Prostate gland (tissue), 2 donors: Measurements from ENCODE around the gene WDFY2. TPM values are rescaled to one million over a fixed set of nuclear protein-coding genes. Genes with fewer than 3 reads are reported as not detected.

Source experiments
- DNase-seq: peaks from one replicate; pipeline ENCODE4 v3.0.0-alpha.2; 2019; ENCODE audit warnings: low spot score
- H3K27ac ChIP-seq, 2 donors: fragments of 200-600 bp; sonication (generic); 2 replicates each; pipeline ENCODE4 v1.5.1; 2017 to 2019
- H3K27me3 ChIP-seq: fragments of 200-600 bp; sonication (generic); replicated peaks from 2 replicates; pipeline ENCODE4 v1.5.1; 2019; ENCODE audit not compliant: insufficient read depth
- H3K36me3 ChIP-seq, 2 donors: fragments of 200-600 bp; sonication (generic); 1 replicate in 1 of 2; 2 replicates in 1 of 2; pipeline versions ENCODE4 v1.5.1 to v1.8.1; 2017 to 2019
- H3K4me1 ChIP-seq: fragments of 200-600 bp; sonication (generic); replicated peaks from 2 replicates; pipeline ENCODE4 v1.5.1; 2019
- H3K4me3 ChIP-seq, 2 donors: fragments of 200-600 bp; sonication (generic); 2 replicates each; pipeline ENCODE4 v1.5.1; 2017 to 2019
- H3K9me3 ChIP-seq: fragments of 200-600 bp; sonication (generic); 2 replicates; pipeline ENCODE4 v1.5.1; 2017
- POLR2A ChIP-seq: fragments of 450-650 bp; IDR thresholded peaks from one replicate; pipeline ENCODE4 v1.6.1; 2016; ENCODE audit warnings: antibody characterized with exemption, mild to moderate bottlenecking
- POLR2AphosphoS5 ChIP-seq: sonication (generic); formaldehyde crosslinking; IDR thresholded peaks from one replicate; pipeline ENCODE4 v1.6.1; 2017; ENCODE audit warnings: antibody characterized with exemption
- WGBS: methylation state at CpG from one replicate; pipeline ENCODE4 v1.1.5; 2018; 5-methylcytosine and 5-hydroxymethylcytosine counted together
- intact Hi-C: fragments of 100-400 bp; cut with DNase I; formaldehyde crosslinking; loops from one replicate; pipeline ENCODE4 v1.14.2; 2022
- total RNA-seq, 2 donors: library from RNA; depleted of rRNA; stranded (reverse); fragments of >200 nt; gene quantifications; one replicate each; pipeline ENCODE4 v1.1.0, GENCODE V29; 2016
- TF ChIP-seq, protein P1 (sequence below), 4 experiments: fragments of 200-600 bp in 2 of 4; fragments of 450-650 bp in 2 of 4; sonication (generic) in 2 of 4; IDR thresholded peaks; 1 replicate in 3 of 4; 2 replicates in 1 of 4; pipeline ENCODE4 v1.5.1; 2016 to 2019; ENCODE audit warnings: antibody characterized with exemption in 4 of 4, mild to moderate bottlenecking in 2 of 4, moderate library complexity in 2 of 4

The WDFY2 gene
- total RNA-seq, 2 donors from 2014 or later = 7.9 to 23.2 TPM

- H3K9me3 ChIP-seq = no peaks in the 10 kb centered on the region
- H3K27me3 ChIP-seq = no peaks in the 10 kb centered on the region
- intact Hi-C loops = no loop called here
- peak; percentile 19 for DNase-seq
- WGBS = 45% methylated on average over 7 of the region's 7 CpGs
- no peaks in the 10 kb centered on the region for H3K4me1 ChIP-seq
- H3K36me3 ChIP-seq = no peaks in the 10 kb centered on the region
- H3K27ac ChIP-seq = no peak overlapping the region
- TF ChIP-seq POLR2A (no peak), POLR2AphosphoS5 (peak; percentile 12)
- TF ChIP-seq, protein P1, sequence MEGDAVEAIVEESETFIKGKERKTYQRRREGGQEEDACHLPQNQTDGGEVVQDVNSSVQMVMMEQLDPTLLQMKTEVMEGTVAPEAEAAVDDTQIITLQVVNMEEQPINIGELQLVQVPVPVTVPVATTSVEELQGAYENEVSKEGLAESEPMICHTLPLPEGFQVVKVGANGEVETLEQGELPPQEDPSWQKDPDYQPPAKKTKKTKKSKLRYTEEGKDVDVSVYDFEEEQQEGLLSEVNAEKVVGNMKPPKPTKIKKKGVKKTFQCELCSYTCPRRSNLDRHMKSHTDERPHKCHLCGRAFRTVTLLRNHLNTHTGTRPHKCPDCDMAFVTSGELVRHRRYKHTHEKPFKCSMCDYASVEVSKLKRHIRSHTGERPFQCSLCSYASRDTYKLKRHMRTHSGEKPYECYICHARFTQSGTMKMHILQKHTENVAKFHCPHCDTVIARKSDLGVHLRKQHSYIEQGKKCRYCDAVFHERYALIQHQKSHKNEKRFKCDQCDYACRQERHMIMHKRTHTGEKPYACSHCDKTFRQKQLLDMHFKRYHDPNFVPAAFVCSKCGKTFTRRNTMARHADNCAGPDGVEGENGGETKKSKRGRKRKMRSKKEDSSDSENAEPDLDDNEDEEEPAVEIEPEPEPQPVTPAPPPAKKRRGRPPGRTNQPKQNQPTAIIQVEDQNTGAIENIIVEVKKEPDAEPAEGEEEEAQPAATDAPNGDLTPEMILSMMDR (IDR thresholded peaks at IDR 0.05) = no peak
- no peak overlapping the region for H3K4me3 ChIP-seq
Measured at GRCh38 chr13:51556740-51557139, 27.5 kb upstream of the WDFY2 start.

GRCh38 chr13:51557438-51557837, 26.8 kb upstream of the WDFY2 start:
- Histone ChIP-seq H3K36me3 (no peaks in the 10 kb centered on the region), H3K27me3 (no peaks in the 10 kb centered on the region), H3K9me3 (no peaks in the 10 kb centered on the region), H3K4me1 (no peaks in the 10 kb centered on the region), H3K4me3 (no peak overlapping the region), H3K27ac (no peak overlapping the region)
- DNase-seq = no peak
- intact Hi-C loops = no loop called here
- TF ChIP-seq POLR2AphosphoS5 (no peak), POLR2A (no peak)
- TF ChIP-seq, protein P1 (IDR thresholded peaks at IDR 0.05) = no peak
- 90% methylated on average over 3 of the region's 3 CpGs for WGBS

DNA sequence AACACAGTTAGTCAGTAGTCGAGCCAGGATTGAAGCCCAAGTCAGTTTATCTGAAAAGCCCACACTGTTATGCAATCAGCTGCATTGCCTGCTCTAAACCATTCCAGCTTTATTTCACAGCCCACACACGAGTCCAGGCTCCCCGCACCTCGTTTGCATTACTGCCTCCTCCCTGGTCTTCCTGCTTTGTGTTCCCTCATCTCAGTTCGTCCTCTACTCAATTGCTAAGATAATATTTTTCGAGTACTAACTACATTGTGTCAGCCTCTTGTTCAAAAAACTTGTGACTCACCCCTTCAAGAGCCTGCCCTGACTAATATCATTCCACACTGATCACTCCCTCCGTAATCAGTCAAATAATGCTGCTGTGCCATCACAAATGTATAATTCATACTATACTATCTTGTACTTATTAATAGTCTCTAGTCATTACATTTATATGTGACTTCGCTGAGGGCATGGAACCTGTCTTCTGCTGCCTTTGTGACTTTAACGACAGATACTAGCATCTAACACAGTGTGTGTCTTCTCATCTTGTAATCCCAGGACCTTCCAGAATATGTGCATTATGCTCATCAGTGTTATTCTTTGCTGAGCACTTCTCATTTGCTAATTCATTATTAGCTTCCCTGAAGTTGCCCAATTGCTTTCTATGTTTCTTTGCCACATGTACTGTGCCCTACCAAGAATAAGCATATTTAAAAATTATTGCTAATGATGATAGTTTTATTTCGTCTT, 26.2 kb upstream of the WDFY2 start:
- Histone ChIP-seq H3K27me3 (no peaks in the 10 kb centered on the region), H3K9me3 (no peaks in the 10 kb centered on the region), H3K4me1 (no peaks in the 10 kb centered on the region), H3K4me3 (no peak overlapping the region), H3K36me3 (no peaks in the 10 kb centered on the region), H3K27ac (no peak overlapping the region)
- TF ChIP-seq, protein P1 (IDR thresholded peaks at IDR 0.05) = no peak
- TF ChIP-seq POLR2A (no peak), POLR2AphosphoS5 (no peak)
- intact Hi-C loops = no loop called here
- no peak for DNase-seq
- WGBS = 69% methylated on average over 10 of the region's 10 CpGs

DNA sequence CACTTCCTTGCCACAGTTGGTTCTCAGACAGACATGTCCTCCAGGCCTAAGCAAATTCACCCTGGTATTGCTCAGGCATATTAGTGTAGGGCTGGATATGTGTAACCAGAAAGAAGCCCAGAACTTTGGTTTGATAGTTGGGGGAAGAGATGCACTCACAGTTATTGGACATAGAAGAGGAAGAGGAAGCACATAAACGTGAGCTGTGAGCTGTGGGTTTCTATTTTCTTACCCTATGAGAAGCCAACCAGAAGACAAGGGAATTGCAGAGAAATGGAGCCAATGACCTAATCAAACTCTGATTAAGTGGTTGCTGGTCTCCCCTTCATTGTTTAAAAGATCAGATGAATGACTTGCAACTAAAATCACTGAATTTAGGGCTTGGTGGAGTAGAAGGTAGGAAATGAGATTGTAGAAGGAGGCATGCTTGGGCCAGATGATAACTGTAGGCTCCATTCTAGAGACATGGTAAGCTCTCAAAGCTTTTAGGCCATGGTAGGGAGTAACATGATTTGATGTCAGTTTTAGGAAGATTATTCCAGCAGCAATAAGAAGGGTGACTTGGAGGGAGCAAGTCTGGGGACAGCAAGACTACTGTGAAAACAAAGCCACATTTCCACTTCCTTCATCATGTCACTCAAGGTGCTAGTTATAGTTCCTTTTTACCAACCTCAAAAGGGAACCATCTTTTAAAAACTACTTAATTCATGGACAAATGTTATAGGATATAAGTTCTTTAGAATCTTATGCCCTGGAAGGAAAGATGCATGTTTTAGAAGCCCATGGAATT, 24.1 kb upstream of the WDFY2 start:
- intact Hi-C loops = no loop called here
- TF ChIP-seq POLR2AphosphoS5 (no peak), POLR2A (no peak)
- TF ChIP-seq, protein P1 (IDR thresholded peaks at IDR 0.05) = no peak
- no peaks in the 10 kb centered on the region for H3K9me3 ChIP-seq
- no peaks in the 10 kb centered on the region for H3K4me1 ChIP-seq
- WGBS = 83% methylated on average over 1 of the region's 1 CpG
- DNase-seq = no peak
- no peak overlapping the region for H3K4me3 ChIP-seq
- no peak overlapping the region for H3K27ac ChIP-seq
- no peaks in the 10 kb centered on the region for H3K27me3 ChIP-seq
- H3K36me3 ChIP-seq = no peaks in the 10 kb centered on the region
